Fibroblast of peridontal ligament (primary cell): ENCODE data around the gene VEPH1.

Experiments
- DNase-seq: peaks from one replicate; pipeline ENCODE4 v3.0.0-alpha.2; 2010; ENCODE audit errors: extremely low read depth

VEPH1 gene

DNA sequence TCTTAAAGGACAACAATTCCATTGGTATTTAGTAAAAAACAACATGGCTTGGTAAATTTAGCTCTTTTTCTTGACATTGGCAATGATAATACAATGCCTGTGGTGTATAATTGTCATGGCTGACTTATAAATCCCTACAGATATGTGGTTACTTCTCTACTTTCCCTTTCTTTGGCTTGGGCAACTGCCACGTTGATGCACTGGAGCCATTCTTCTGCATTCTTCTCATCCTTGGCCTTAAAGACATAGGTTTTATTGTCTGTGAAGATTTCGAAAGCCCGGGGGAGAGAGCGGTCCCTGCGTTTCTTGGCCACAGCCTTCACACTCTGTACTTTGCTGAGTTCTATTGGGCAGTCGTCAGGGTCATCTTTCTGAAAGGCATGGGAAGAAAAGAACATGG, 242.2 kb downstream of the VEPH1 start:
- DNase-seq: peak; percentile 86

DNA sequence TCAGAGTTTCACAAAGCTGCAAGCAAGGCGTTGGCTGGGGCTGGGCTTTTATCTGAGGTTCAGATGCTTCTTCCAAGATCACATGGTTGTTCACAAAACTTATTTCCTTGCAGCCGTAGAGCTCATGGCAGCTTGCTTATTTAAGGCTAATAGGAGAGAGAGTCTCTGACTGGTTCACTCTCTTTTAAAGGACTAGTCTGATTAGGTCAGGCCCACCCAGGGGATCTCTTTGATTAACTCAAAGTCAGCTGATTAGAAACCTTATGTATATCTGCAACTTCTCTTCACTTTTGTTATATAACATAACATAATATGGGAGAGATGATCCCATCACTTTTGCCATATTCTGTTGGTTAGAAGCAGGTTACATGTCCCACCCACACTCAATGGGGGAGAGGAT, 243.4 kb downstream of the VEPH1 start:
- no peak for DNase-seq

DNA sequence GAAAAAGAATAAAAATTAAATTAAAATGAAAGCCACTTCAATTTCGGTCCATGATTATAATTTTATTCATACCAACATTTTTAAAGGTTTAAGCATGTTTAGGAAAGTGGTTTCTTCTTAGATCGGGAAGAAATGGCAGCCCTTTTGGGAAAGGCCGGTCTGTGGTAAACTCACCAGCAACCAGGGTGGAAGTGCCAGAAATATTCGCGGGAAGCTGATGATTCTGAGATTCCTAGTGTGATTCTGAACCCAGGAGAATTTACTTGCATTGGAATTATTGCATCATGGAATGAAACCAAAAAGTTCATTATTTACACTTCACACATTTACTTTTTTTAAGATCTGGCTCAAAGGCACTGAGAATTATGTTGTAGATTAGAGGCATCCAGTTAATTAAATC, 246.1 kb downstream of the VEPH1 start:
- peak; percentile 87 for DNase-seq

GRCh38 chr3:157255797-157256196, 247.4 kb downstream of the VEPH1 start:
- no peak for DNase-seq

DNA sequence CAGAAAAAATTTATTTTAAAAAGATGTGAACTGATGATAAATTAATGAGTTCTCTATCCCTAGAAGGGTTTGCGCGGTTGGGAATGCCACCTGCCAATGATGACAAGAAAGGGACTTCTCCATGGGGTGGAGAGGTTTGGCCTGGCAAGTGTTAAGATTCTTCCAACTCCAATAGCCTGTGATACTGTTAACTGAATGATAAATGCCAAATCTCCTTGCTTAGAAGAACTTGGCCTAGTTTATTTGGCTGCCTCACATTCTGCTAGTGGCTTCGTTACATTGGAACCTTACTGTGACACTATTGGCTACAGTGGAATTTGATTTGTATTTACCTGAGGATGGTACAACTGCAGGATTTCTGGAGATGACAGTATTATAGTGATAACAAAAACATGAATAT, 251.5 kb downstream of the VEPH1 start:
- DNase-seq: no peak

GRCh38 chr3:157249606-157250005, 253.6 kb downstream of the VEPH1 start:
- DNase-seq: no peak

- peak; percentile 97 for DNase-seq
Observed at GRCh38 chr3:157248590-157249422, 254.4 kb downstream of the VEPH1 start.

- DNase-seq: peak; percentile 66
Observed at GRCh38 chr3:157247391-157247790, 255.8 kb downstream of the VEPH1 start.

GRCh38 chr3:157242836-157243235, 260.4 kb downstream of the VEPH1 start:
- DNase-seq: no peak

GRCh38 chr3:157241599-157241998, 261.6 kb downstream of the VEPH1 start:
- no peak for DNase-seq

- peak; percentile 64 for DNase-seq
Observed at GRCh38 chr3:157240408-157240807, 262.8 kb downstream of the VEPH1 start.

DNA sequence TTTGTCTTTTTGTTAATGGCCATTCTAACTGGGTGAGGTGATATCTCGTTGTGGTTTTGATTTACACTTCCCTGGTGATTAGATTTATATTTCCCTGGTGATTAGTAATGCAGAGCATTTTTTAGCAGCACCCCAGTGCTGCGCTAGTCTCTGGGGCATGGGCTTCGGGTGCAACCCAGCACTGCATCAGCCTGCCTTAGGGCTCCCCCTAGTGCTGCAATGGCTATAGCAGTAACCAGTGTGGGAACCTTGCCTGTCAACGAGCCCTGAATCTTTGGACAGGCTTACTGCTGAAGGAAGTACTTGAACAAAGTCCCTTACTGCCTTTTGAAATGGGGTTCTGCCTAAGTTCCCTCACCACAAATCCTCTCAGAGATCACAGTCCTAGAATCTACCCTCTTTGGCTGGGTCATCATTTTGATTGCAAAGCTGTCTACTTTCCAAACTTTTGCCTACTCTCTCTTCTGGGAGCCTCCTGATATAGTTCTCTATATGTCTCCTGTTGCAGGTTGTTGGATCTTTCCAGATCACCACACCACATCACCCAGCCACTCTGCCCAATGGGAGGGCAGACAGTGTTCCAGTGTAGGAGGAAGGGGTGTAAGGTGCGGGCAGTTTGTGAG, 264.0 kb downstream of the VEPH1 start:
- DNase-seq: no peak

- DNase-seq: peak; percentile 40
Observed at GRCh38 chr3:157238457-157238856, 264.8 kb downstream of the VEPH1 start.

- DNase-seq: no peak
Observed at GRCh38 chr3:157237886-157238285, 265.3 kb downstream of the VEPH1 start.

GRCh38 chr3:157235291-157235690, 267.9 kb downstream of the VEPH1 start:
- DNase-seq: no peak

DNA sequence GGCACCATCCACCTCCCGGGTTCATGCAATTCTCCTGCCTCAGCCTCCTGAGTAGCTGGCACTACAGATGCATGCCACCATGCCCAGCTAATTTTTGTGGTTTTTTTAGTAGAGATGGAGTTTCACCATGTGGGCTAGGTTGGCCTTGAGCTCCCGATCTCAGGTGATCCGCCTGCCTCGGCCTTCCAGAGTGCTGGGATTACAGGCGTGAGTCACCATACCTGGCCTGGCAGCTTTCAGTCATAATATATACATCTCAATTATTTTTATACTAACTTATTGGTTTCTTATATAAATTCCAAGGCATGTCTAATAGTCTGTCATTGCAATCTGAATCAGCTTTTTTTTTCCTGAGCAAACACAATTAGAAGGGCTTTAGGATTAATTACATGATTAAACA, 269.3 kb downstream of the VEPH1 start:
- DNase-seq: no peak

GRCh38 chr3:157232141-157232540, 271.1 kb downstream of the VEPH1 start:
- DNase-seq: no peak

DNA sequence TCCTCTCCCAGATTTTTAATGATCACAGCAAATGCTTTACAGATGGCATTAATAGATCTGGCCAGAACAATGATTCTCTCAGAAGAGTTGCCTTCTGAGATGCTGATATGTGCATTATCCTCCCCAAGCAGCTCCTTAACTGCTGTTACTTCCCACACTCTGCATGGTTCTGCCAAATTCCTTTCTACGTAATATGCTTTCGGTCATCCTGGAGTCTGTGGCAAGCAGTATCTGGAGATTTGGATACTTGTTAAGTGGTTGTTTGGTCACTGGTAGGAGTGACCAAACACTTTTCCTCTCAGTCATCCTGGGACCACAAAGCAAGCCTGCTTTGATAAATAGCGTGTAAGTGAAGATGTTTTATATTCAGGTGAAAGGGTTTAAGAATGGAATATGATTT, 272.1 kb downstream of the VEPH1 start:
- DNase-seq: peak; percentile 93

GRCh38 chr3:157226173-157226847, 276.9 kb downstream of the VEPH1 start:
- peak; percentile 78 for DNase-seq

GRCh38 chr3:157225001-157225400, 278.2 kb downstream of the VEPH1 start:
- DNase-seq: no peak

DNA sequence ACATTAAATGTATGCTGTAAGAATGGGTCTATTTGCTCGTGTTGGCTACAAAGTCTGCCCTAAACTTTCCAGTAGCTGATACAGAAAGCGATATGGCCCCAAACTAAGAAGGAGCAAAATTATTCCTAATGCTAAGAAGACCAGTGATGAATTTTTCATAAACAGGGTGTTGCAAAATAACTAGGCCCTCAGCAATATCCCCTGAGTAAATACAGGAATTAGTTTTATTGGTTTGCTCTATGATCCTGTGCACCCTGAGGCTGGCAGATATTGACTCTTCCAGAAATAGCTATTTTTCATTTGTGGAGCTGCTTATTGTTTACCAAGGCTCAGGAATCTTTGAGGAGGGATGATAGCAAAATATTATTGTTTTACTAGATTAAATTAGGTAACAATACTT, 282.3 kb downstream of the VEPH1 start:
- no peak for DNase-seq

DNA sequence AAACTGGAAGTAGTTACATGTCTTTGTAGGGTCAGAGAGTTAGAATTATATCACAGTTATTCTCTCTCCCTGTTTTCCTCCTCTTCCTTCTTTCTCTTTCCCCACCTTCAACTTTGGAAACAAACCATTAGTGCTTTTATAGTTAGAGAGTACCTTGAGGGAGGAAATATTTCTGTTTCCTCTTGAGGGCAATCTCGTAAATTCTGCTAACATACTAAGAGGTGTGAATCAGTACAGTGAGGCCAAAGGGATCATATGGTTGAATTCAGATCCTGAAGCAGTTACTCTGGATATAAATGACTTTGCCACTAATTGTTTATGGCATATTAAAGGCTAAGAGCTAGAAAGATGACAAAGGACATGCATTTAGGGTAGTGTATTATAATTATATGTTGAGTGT, 283.0 kb downstream of the VEPH1 start:
- no peak for DNase-seq

DNA sequence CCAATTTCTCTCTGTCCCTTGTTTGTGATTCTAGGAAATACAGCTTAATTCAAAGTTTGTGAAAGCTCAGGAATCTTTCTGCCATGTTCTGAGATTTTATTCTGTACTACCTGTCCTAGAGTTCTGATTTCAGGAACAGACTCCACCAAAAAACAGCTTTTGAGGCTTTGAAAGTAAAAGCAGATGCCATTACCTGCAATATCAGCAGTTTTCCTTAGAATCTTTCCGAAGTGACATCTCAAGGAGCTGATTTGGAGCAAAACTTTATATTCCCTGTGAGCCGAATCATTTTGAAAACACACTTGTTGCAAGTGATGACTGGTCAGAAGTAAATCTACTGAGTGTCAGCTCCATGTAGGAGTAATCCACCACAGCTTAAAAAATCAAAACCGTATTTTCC, 284.0 kb downstream of the VEPH1 start:
- DNase-seq: no peak
